Germinal center (tissue), 1 donor: ENCODE data around the gene JAG1.

Source experiments
- DNase-seq: peaks from one replicate; pipeline ENCODE4 v3.0.0; 2012; ENCODE audit warnings: mixed read lengths, low spot score

The JAG1 gene

GRCh38 chr20:10667560-10668167 is 6.1 kb downstream of the JAG1 start:
- DNase-seq: no peak

- DNase-seq: no peak
Observed at GRCh38 chr20:10667077-10667401, 6.8 kb downstream of the JAG1 start.

- no peak for DNase-seq
Observed at GRCh38 chr20:10666221-10667076, 7.3 kb downstream of the JAG1 start.

GRCh38 chr20:10665791-10666190 is 8.0 kb downstream of the JAG1 start:
- no peak for DNase-seq

GRCh38 chr20:10665027-10665561 is 8.7 kb downstream of the JAG1 start:
- DNase-seq: no peak

- DNase-seq: no peak
Observed at GRCh38 chr20:10663756-10664155, 10.0 kb downstream of the JAG1 start.

GRCh38 chr20:10662661-10663458 is 10.9 kb downstream of the JAG1 start:
- DNase-seq: no peak

- DNase-seq: no peak
Observed at GRCh38 chr20:10662151-10662550, 11.6 kb downstream of the JAG1 start.

GRCh38 chr20:10661261-10661660 is 12.5 kb downstream of the JAG1 start:
- no peak for DNase-seq

GRCh38 chr20:10660661-10661060 is 13.1 kb downstream of the JAG1 start:
- no peak for DNase-seq

- no peak for DNase-seq
Observed at GRCh38 chr20:10659651-10660601, 13.9 kb downstream of the JAG1 start.

GRCh38 chr20:10658876-10659632 is 14.7 kb downstream of the JAG1 start:
- no peak for DNase-seq

GRCh38 chr20:10658051-10658823 is 15.6 kb downstream of the JAG1 start:
- DNase-seq: no peak

GRCh38 chr20:10657453-10657852 is 16.3 kb downstream of the JAG1 start:
- no peak for DNase-seq

GRCh38 chr20:10655720-10656669 is 17.8 kb downstream of the JAG1 start:
- no peak for DNase-seq

GRCh38 chr20:10654630-10655029 is 19.2 kb downstream of the JAG1 start:
- DNase-seq: no peak

- no peak for DNase-seq
Observed at GRCh38 chr20:10654250-10654610, 19.6 kb downstream of the JAG1 start.

GRCh38 chr20:10653599-10654249 is 20.1 kb downstream of the JAG1 start:
- no peak for DNase-seq
